ENCODE data around the gene CEP152. TPM values are rescaled to one million over a fixed set of nuclear protein-coding genes. Genes with fewer than 3 reads are reported as not detected.

The CEP152 gene
- total RNA-seq, 4 donors from 2014 or later, result 4.2 to 10.5 (median 4.8) TPM

DNA sequence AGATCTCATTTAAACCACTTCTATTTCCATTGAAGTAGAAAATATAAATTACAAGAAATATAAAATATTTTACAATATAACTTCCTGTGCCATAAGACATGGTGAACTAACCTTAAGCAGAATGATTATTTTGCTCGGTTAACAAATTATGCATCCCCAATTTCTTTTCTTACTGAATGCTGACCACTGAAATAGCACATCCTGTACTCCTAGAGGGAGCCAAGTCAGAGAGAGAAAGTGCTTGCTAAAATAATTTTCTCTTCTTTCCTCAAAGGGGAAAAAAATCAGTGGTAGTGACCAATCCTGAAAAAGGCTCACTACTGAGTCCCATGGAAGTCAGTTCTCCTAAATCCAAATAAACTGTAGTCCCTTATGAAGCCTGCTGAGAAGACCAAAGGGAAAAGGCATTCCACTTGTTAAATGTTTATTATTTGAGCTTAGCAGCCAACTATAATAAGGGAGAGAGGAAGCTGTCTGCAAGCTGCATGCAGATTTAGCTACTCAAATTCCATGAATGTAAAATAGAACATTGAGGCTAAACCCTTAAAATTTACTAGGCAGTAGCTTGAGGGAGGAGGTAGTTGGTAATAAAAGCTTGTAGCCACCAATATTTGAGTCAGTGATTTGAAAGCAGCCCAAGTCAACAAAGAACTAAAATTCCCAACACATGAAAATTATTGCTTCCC is 33.1 kb downstream of the CEP152 start:
- no peak for TF ChIP-seq POLR2A (IDR thresholded peaks at IDR 0.05)
- TF ChIP-seq CTCF (IDR thresholded peaks at IDR 0.05), result no peak
- no peaks in the 10 kb centered on the region for H3K4me1 ChIP-seq
- no peak overlapping the region for H3K27ac ChIP-seq
- no peak for DNase-seq
- H3K27me3 ChIP-seq, result no peaks in the 10 kb centered on the region
- H3K4me3 ChIP-seq, result no peak overlapping the region
- no peaks in the 10 kb centered on the region for H3K9me3 ChIP-seq
- intact Hi-C loops (cut with DNase I; ENCODE audit: low total_unique reads), result no loop called here
- H3K36me3 ChIP-seq, result no peaks in the 10 kb centered on the region

DNA sequence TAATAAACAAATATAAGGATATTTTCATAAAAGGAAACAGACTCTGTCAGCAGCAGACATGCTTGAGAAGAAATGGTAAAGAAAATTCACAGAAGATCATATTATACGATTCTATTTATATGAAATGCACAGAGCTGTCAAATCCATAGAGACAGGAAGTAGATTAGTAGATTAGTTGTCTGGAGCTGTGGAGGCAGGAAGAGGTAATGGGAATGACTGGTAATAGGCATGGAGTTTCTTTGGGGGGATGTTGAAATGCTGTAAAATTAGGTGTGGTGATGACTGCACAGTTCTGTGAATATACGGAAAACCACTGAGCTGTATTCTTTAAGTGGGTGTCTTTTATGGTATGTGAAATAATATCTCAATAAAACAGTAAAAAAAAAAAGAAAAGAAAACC is 35.3 kb downstream of the CEP152 start:
- no peaks in the 10 kb centered on the region for H3K9me3 ChIP-seq
- H3K4me3 ChIP-seq, result no peak overlapping the region
- no peak for TF ChIP-seq POLR2A (IDR thresholded peaks at IDR 0.05)
- TF ChIP-seq CTCF (IDR thresholded peaks at IDR 0.05), result no peak
- intact Hi-C loops (cut with DNase I; ENCODE audit: low total_unique reads), result no loop called here
- H3K27ac ChIP-seq, result no peak overlapping the region
- H3K4me1 ChIP-seq, result no peaks in the 10 kb centered on the region
- H3K27me3 ChIP-seq, result no peaks in the 10 kb centered on the region
- no peak for DNase-seq
- no peaks in the 10 kb centered on the region for H3K36me3 ChIP-seq

- Histone ChIP-seq H3K4me1 (no peaks in the 10 kb centered on the region), H3K27me3 (no peaks in the 10 kb centered on the region), H3K4me3 (no peak overlapping the region), H3K27ac (no peak overlapping the region), H3K36me3 (no peaks in the 10 kb centered on the region), H3K9me3 (no peaks in the 10 kb centered on the region)
- DNase-seq, result no peak
- TF ChIP-seq POLR2A (IDR thresholded peaks at IDR 0.05), result no peak
- TF ChIP-seq CTCF (IDR thresholded peaks at IDR 0.05), result no peak
- intact Hi-C loops (cut with DNase I; ENCODE audit: low total_unique reads), result no loop called here
Observed at GRCh38 chr15:48774484-48774883, 36.4 kb downstream of the CEP152 start.

DNA sequence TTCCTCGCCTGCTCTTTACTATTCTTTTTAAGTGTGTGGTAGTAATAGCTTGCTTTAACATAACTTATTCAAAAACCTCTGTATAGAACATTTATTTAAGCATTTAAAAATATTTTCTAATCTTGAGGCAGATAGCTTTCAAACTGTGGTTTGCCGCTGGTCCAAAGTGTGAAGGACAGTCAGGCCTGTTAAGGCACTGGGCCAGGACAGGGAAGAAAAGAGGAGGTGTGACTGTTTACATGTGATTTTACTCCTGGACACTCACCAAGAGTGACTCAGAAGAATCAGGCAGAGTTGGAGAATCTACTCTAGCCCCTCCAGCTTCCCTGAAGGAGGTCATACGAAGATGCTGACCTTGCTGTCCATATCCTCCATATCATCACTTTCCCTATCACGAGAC is 44.7 kb downstream of the CEP152 start:
- no peak for TF ChIP-seq CTCF (IDR thresholded peaks at IDR 0.05)
- TF ChIP-seq POLR2A (IDR thresholded peaks at IDR 0.05), result no peak
- H3K4me3 ChIP-seq, result no peak overlapping the region

DNA sequence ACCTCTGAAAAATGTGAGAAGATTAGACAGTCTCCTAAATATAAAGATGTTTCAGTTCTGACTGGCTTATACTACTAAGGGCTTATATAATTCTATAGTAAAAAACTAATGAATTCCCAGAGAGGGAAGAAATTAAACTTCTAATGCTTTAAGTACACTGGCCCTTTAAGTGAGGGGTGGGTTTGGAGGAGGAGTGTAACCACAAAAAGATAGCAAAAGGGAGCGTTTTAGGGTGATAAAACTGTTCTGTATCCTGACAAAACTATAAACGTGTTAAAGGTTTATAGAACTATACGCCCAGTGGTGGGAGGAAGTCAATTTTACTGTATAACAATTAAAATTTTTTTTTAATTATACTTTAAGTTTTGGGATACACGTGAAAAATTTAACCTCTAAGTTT is 45.8 kb downstream of the CEP152 start:
- H3K4me3 ChIP-seq, result no peak overlapping the region
- intact Hi-C loops (cut with DNase I; ENCODE audit: low total_unique reads), result no loop called here
- TF ChIP-seq CTCF (IDR thresholded peaks at IDR 0.05), result no peak
- TF ChIP-seq POLR2A (IDR thresholded peaks at IDR 0.05), result no peak

More for the DNA sequence above, 44.7 kb downstream of the CEP152 start:
- no peaks in the 10 kb centered on the region for H3K27me3 ChIP-seq
- DNase-seq, result no peak
- no peaks in the 10 kb centered on the region for H3K4me1 ChIP-seq
- H3K36me3 ChIP-seq, result no peaks in the 10 kb centered on the region
- no peaks in the 10 kb centered on the region for H3K9me3 ChIP-seq
- intact Hi-C loops (cut with DNase I; ENCODE audit: low total_unique reads), result no loop called here
- H3K27ac ChIP-seq, result no peak overlapping the region

More for the DNA sequence above, 45.8 kb downstream of the CEP152 start:
- Histone ChIP-seq H3K4me1 (no peaks in the 10 kb centered on the region), H3K27me3 (no peaks in the 10 kb centered on the region), H3K36me3 (no peaks in the 10 kb centered on the region), H3K27ac (no peak overlapping the region), H3K9me3 (no peaks in the 10 kb centered on the region)
- DNase-seq, result no peak

All from uterus (tissue), 4 donors.